Peyer's patch (tissue), 4 donors: ENCODE data around the gene COPRS. TPM values are rescaled to one million over a fixed set of nuclear protein-coding genes. Genes with fewer than 3 reads are reported as not detected.

ENCODE experiments used
- DNase-seq, 3 donors: peaks; one replicate each; pipeline ENCODE4 v3.0.0-alpha.2; 2017 to 2019
- H3K27ac ChIP-seq, 4 donors: fragments of 200-600 bp; sonication (generic); one replicate each; pipeline ENCODE4 v1.5.1; 2016 to 2019
- H3K27me3 ChIP-seq, 2 donors: fragments of 200-600 bp; sonication (generic); one replicate each; pipeline ENCODE4 v1.5.1; 2019
- H3K36me3 ChIP-seq, 3 donors: fragments of 200-600 bp; sonication (generic); one replicate each; pipeline ENCODE4 v1.5.1; 2016 to 2019
- H3K4me1 ChIP-seq, 4 donors: fragments of 200-600 bp; sonication (generic); one replicate each; pipeline ENCODE4 v1.5.1; 2016 to 2019
- H3K4me3 ChIP-seq, 4 donors: fragments of 200-600 bp; sonication (generic); 1 replicate in 3 of 4; 2 replicates in 1 of 4; pipeline ENCODE4 v1.5.1; 2016 to 2019; ENCODE audit warnings: mild to moderate bottlenecking in 1 of 4
- H3K9me3 ChIP-seq, 4 donors: fragments of 200-600 bp; sonication (generic); one replicate each; pipeline ENCODE4 v1.5.1; 2016 to 2019; ENCODE audit warnings: mild to moderate bottlenecking in 1 of 4
- CTCF ChIP-seq, 6 experiments: fragments of 450-650 bp in 4 of 6; fragments of 200-600 bp in 2 of 6; sonication (generic) in 1 of 6; IDR thresholded peaks; one replicate each; pipeline ENCODE4 v1.5.1; 2017 to 2019; ENCODE audit warnings: antibody characterized with exemption in 6 of 6, mild to moderate bottlenecking in 3 of 6, moderate library complexity in 1 of 6
- POLR2A ChIP-seq, 2 donors: fragments of 450-650 bp; IDR thresholded peaks; one replicate each; pipeline ENCODE4 v1.5.1; 2017; ENCODE audit warnings: antibody characterized with exemption in 2 of 2, mild to moderate bottlenecking in 2 of 2, moderate library complexity in 2 of 2
- total RNA-seq, 4 donors: library from RNA; depleted of rRNA; stranded (reverse); fragments of >200 nt; gene quantifications; one replicate each; pipeline ENCODE4 v1.1.0, GENCODE V29; 2016

Gene COPRS
- total RNA-seq, 4 donors from 2014 or later: 16.1 to 96.6 (median 31.7) TPM

- TF ChIP-seq CTCF (IDR thresholded peaks at IDR 0.05) (no peak), POLR2A (IDR thresholded peaks at IDR 0.05) (no peak)
- Histone ChIP-seq H3K36me3 (peaks cover 0 to 88% (median 0%) of the 10 kb centered on the region in 3 donors), H3K9me3 (no peaks in the 10 kb centered on the region), H3K27ac (no peak overlapping the region), H3K4me1 (no peaks in the 10 kb centered on the region), H3K4me3 (no peak overlapping the region), H3K27me3 (no peaks in the 10 kb centered on the region)
- no peak for DNase-seq
Measured at GRCh38 chr17:31877911-31878702, 19.1 kb upstream of the COPRS start.

GRCh38 chr17:31877341-31877740 lies 18.3 kb upstream of the COPRS start:
- Histone ChIP-seq H3K36me3 (peaks cover 0 to 89% (median 0%) of the 10 kb centered on the region in 3 donors), H3K27ac (no peak overlapping the region), H3K27me3 (no peaks in the 10 kb centered on the region), H3K9me3 (no peaks in the 10 kb centered on the region), H3K4me1 (no peaks in the 10 kb centered on the region), H3K4me3 (no peak overlapping the region)
- no peak for DNase-seq
- no peak for TF ChIP-seq CTCF (IDR thresholded peaks at IDR 0.05)

GRCh38 chr17:31875081-31875480 lies 16.0 kb upstream of the COPRS start:
- Histone ChIP-seq H3K4me3 (no peak overlapping the region), H3K27me3 (no peaks in the 10 kb centered on the region), H3K36me3 (peaks cover 0 to 98% (median 0%) of the 10 kb centered on the region in 3 donors), H3K4me1 (no peaks in the 10 kb centered on the region), H3K27ac (no peak overlapping the region), H3K9me3 (no peaks in the 10 kb centered on the region)
- no peak for TF ChIP-seq POLR2A (IDR thresholded peaks at IDR 0.05)
- TF ChIP-seq CTCF (IDR thresholded peaks at IDR 0.05): no peak
- DNase-seq: no peak

GRCh38 chr17:31869797-31870568 lies 10.9 kb upstream of the COPRS start:
- no peak overlapping the region for H3K27ac ChIP-seq
- no peak for TF ChIP-seq CTCF (IDR thresholded peaks at IDR 0.05)
- TF ChIP-seq POLR2A (IDR thresholded peaks at IDR 0.05): no peak
- H3K27me3 ChIP-seq: no peaks in the 10 kb centered on the region
- no peaks in the 10 kb centered on the region for H3K9me3 ChIP-seq
- no peaks in the 10 kb centered on the region for H3K4me1 ChIP-seq
- H3K4me3 ChIP-seq: no peak overlapping the region
- H3K36me3 ChIP-seq: peaks cover 0 to 94% (median 0%) of the 10 kb centered on the region in 3 donors
- DNase-seq: no peak

GRCh38 chr17:31869031-31869430 lies 10.0 kb upstream of the COPRS start:
- Histone ChIP-seq H3K9me3 (no peaks in the 10 kb centered on the region), H3K4me1 (no peaks in the 10 kb centered on the region), H3K36me3 (peaks cover 0 to 94% (median 0%) of the 10 kb centered on the region in 3 donors), H3K27ac (no peak overlapping the region), H3K4me3 (no peak overlapping the region), H3K27me3 (no peaks in the 10 kb centered on the region)
- DNase-seq: no peak
- TF ChIP-seq CTCF (IDR thresholded peaks at IDR 0.05) (no peak), POLR2A (IDR thresholded peaks at IDR 0.05) (no peak)
